Smooth muscle cell (in vitro differentiated cells): ENCODE results near the gene IL24. TPM values are rescaled to one million over a fixed set of nuclear protein-coding genes. Genes with fewer than 3 reads are reported as not detected.

Experiments
- DNase-seq: peaks from one replicate; lab custom pipeline; 2025; ENCODE audit not compliant: unreplicated experiment; lab: John Stamatoyannopoulos, UW
- H2AFZ ChIP-seq: fragments of 200-600 bp; sonication (generic); 2 replicates; pipeline ENCODE4 v1.6.0; 2016; ENCODE audit warnings: antibody characterized with exemption, low read depth, mild to moderate bottlenecking
- H3F3A ChIP-seq: fragments of 200-600 bp; sonication (generic); 2 replicates; pipeline ENCODE4 v1.6.0; 2017; ENCODE audit warnings: antibody characterized with exemption, low read depth
- H3K27ac ChIP-seq: fragments of 200-600 bp; sonication (generic); 2 replicates; pipeline ENCODE4 v1.5.1; 2016; ENCODE audit warnings: low read depth, mild to moderate bottlenecking
- H3K27me3 ChIP-seq: fragments of 200-600 bp; sonication (generic); 2 replicates; pipeline ENCODE4 v1.6.1; 2016; ENCODE audit warnings: low read depth, mild to moderate bottlenecking
- H3K36me3 ChIP-seq: fragments of 200-600 bp; sonication (generic); 2 replicates; pipeline ENCODE4 v1.5.1; 2016; ENCODE audit warnings: low read depth
- H3K4me1 ChIP-seq: fragments of 200-600 bp; sonication (generic); 2 replicates; pipeline ENCODE4 v1.5.1; 2016; ENCODE audit warnings: low read depth
- H3K4me2 ChIP-seq: fragments of 200-600 bp; sonication (generic); 2 replicates; pipeline ENCODE4 v1.6.0; 2016; ENCODE audit warnings: mild to moderate bottlenecking
- H3K4me3 ChIP-seq: fragments of 200-600 bp; sonication (generic); 2 replicates; pipeline ENCODE4 v1.5.1; 2016; ENCODE audit warnings: mild to moderate bottlenecking
- H3K79me2 ChIP-seq: fragments of 200-600 bp; sonication (generic); 2 replicates; pipeline ENCODE4 v1.6.0; 2016; ENCODE audit warnings: low read depth, mild to moderate bottlenecking
- H3K9ac ChIP-seq: fragments of 200-600 bp; sonication (generic); 2 replicates; pipeline ENCODE4 v1.6.0; 2016; ENCODE audit warnings: low read depth
- H3K9me3 ChIP-seq: fragments of 200-600 bp; sonication (generic); replicated peaks from 2 replicates; pipeline ENCODE4 v1.5.1; 2016; ENCODE audit warnings: low read depth
- H4K20me1 ChIP-seq: fragments of 200-600 bp; sonication (generic); 2 replicates; pipeline ENCODE4 v1.6.0; 2016; ENCODE audit warnings: low read depth
- CTCF ChIP-seq: fragments of 200-600 bp; sonication (generic); IDR thresholded peaks from 2 replicates; pipeline ENCODE4 v1.5.1; 2017; ENCODE audit warnings: borderline replicate concordance, mild to moderate bottlenecking, antibody characterized with exemption; ENCODE audit not compliant: insufficient read depth, poor library complexity, severe bottlenecking
- WGBS: methylation state at CpG from one replicate; pipeline ENCODE4 v1.1.7; 2016; ENCODE audit warnings: low lambda C conversion rate; 5-methylcytosine and 5-hydroxymethylcytosine counted together
- polyA plus RNA-seq: library from polyadenylated mRNA; unstranded; fragments of >200 nt; fragmentation: Nextera tagmentation; extraction: Ambion mirVana; gene quantifications from 2 replicates; pipeline ENCODE4 v1.2.1, GENCODE V29; 2016
- total RNA-seq: library from RNA; depleted of rRNA; stranded (reverse); fragments of >200 nt; gene quantifications from 2 replicates; pipeline ENCODE4 v1.2.3, GENCODE V29; 2014

Gene IL24
- total and polyA plus RNA-seq, 2 experiments from 2014 or later = 1.5 to 1.9 TPM

DNA sequence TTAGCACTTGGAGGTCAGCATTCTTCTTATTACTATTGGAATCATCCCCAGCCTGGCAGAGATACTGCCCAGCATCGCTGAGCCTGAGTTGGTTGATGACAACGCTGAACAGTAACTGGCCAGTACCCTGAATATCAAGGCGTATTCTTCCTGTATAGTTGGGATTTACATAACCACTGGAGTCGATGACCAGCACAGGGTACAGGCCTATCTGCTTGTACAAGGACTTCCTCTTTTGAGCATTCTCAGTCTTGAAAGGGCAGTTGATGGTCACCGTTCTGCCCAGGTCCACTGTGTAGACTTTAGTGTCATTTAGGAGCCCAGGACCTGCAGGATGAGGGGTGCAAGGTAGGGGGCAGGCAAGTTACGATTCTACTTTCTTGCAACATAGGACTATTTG lies 40.2 kb downstream of the IL24 start:
- no peaks in the 10 kb centered on the region for H4K20me1 ChIP-seq
- no peaks in the 10 kb centered on the region for H3K9me3 ChIP-seq
- no peak overlapping the region for H3K27ac ChIP-seq
- H3K4me2 ChIP-seq = no peak overlapping the region
- no peak overlapping the region for H2AFZ ChIP-seq
- no peak for DNase-seq
- no peaks in the 10 kb centered on the region for H3K4me1 ChIP-seq
- H3K27me3 ChIP-seq = peaks cover 53% of the 10 kb centered on the region
- no peak overlapping the region for H3K4me3 ChIP-seq
- TF ChIP-seq CTCF = no peak
- H3K36me3 ChIP-seq = no peaks in the 10 kb centered on the region
- no peaks in the 10 kb centered on the region for H3K79me2 ChIP-seq
- 92% methylated on average over 6 of the region's 6 CpGs for WGBS
- no peak overlapping the region for H3K9ac ChIP-seq
- no peaks in the 10 kb centered on the region for H3F3A ChIP-seq

GRCh38 chr1:206939131-206939530 lies 41.9 kb downstream of the IL24 start:
- no peak for TF ChIP-seq CTCF
- Histone ChIP-seq H3K27me3 (peaks cover 70% of the 10 kb centered on the region), H3K27ac (no peak overlapping the region), H3K36me3 (no peaks in the 10 kb centered on the region), H3K4me3 (no peak overlapping the region), H4K20me1 (no peaks in the 10 kb centered on the region), H3K4me2 (no peak overlapping the region), H3F3A (no peaks in the 10 kb centered on the region), H3K79me2 (no peaks in the 10 kb centered on the region), H2AFZ (no peak overlapping the region), H3K4me1 (no peaks in the 10 kb centered on the region), H3K9ac (no peak overlapping the region), H3K9me3 (no peaks in the 10 kb centered on the region)
- no peak for DNase-seq
- 96% methylated on average over 13 of the region's 13 CpGs for WGBS

DNA sequence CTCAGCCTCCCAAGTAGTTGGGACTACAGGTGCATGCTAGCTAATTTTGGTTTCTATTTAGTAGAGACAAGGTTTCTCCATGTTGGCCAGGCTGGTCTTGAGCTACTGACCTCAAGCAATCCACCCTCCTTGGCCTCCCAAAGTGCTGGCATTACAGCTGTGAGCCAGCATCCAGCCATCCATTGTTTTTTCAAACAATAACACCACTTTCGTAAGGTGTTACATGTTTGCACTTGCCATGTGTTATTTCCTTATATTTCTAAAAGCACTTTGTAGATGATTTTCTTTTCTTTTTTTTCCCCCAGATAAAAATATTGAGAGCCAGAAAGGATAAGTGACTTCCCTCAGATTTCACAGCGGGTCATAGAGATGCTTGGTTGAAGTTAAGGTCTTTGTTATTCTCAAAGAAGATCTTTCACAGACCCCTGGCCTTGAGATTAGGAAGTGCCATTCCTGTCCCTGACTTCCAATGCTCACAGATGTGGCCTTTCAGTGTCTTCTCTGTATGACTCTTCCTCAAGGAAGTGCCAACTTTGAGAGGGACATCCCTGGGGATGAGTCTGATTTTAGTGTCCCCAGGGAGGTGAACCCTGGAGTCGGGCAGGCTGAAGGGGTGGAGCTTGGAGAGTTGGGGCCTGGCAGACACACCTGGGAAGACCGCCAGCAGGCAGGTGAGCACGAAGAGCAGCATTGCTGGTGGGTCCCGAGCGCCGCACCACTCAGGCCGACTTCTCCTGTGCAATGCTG lies 42.8 kb downstream of the IL24 start:
- no peaks in the 10 kb centered on the region for H3K4me1 ChIP-seq
- H3K9me3 ChIP-seq = no peaks in the 10 kb centered on the region
- 92% methylated on average over 9 of the region's 9 CpGs for WGBS
- DNase-seq = no peak
- no peak overlapping the region for H3K4me2 ChIP-seq
- H3K4me3 ChIP-seq = no peak overlapping the region
- peaks cover 76% of the 10 kb centered on the region for H3K27me3 ChIP-seq
- no peaks in the 10 kb centered on the region for H4K20me1 ChIP-seq
- no peak overlapping the region for H3K27ac ChIP-seq
- no peaks in the 10 kb centered on the region for H3K79me2 ChIP-seq
- H3F3A ChIP-seq = no peaks in the 10 kb centered on the region
- no peak overlapping the region for H3K9ac ChIP-seq
- no peaks in the 10 kb centered on the region for H3K36me3 ChIP-seq
- no peak for TF ChIP-seq CTCF
- no peak overlapping the region for H2AFZ ChIP-seq

- Histone ChIP-seq H3K4me3 (no peak overlapping the region), H3K79me2 (no peaks in the 10 kb centered on the region), H3K9ac (no peak overlapping the region), H3K4me1 (no peaks in the 10 kb centered on the region), H3K9me3 (no peaks in the 10 kb centered on the region), H3K27me3 (peaks cover 82% of the 10 kb centered on the region), H2AFZ (no peak overlapping the region), H3K4me2 (no peak overlapping the region), H4K20me1 (no peaks in the 10 kb centered on the region), H3K27ac (no peak overlapping the region), H3K36me3 (no peaks in the 10 kb centered on the region), H3F3A (no peaks in the 10 kb centered on the region)
- DNase-seq = no peak
- 88% methylated on average over 3 of the region's 3 CpGs for WGBS
- TF ChIP-seq CTCF = no peak
Measured at GRCh38 chr1:206940588-206940936, 43.3 kb downstream of the IL24 start.
